AG04450 (cell line): ENCODE measurements around the gene OR11G2. TPM values are rescaled to one million over a fixed set of nuclear protein-coding genes. Genes with fewer than 3 reads are reported as not detected.
"Not testable (repeated sequence)": the region's sequence is repeated elsewhere in the genome, so short reads cannot be mapped to it uniquely, and the experiment has no call there.

Experiments used
- CTCF ChIA-PET: fragments of 300-600, 350-600 bp; formaldehyde crosslinking; extraction: SDS; loops from one replicate; lab custom pipeline; 2022; ENCODE audit warnings: antibody characterized with exemption, inconsistent platforms; lab: Charles Lee
- POLR2A ChIA-PET: fragments of 350-600 bp; formaldehyde crosslinking; extraction: SDS; loops from one replicate; lab custom pipeline; 2021; ENCODE audit warnings: antibody characterized with exemption, inconsistent platforms; lab: Yijun Ruan, JAX
- DNase-seq: peaks from one replicate; pipeline ENCODE4 v3.0.0-alpha.2; 2011; ENCODE audit warnings: low read depth, low spot score
- H3K27ac ChIP-seq: one replicate; pipeline ENCODE4 v1.5.1; 2012; ENCODE audit warnings: low read depth, low read length, control low read depth
- H3K27me3 ChIP-seq: one replicate; pipeline ENCODE4 v1.6.0; 2012; ENCODE audit warnings: low read length; ENCODE audit not compliant: control insufficient read depth, insufficient read depth
- H3K4me3 ChIP-seq: 2 replicates; pipeline ENCODE4 v1.5.1; 2011; ENCODE audit warnings: mild to moderate bottlenecking, low read depth, low read length, control low read depth
- H3K9me3 ChIP-seq: 2 replicates; pipeline ENCODE4 v1.5.1; 2012; ENCODE audit warnings: low read length; ENCODE audit not compliant: control insufficient read depth, insufficient read depth
- polyA plus RNA-seq: library from polyadenylated mRNA; depleted of rRNA; stranded (reverse); fragments of >200 nt; gene quantifications from 2 replicates; pipeline ENCODE4 v1.2.3, GENCODE V29; 2011
- TF ChIP-seq, protein P1 (sequence below): IDR thresholded peaks from 2 replicates; pipeline ENCODE4 v1.5.1; 2011; ENCODE audit warnings: low read depth, low read length, control low read depth, inconsistent platforms

OR11G2 gene
- polyA plus RNA-seq, 1 experiment = not detected

DNA sequence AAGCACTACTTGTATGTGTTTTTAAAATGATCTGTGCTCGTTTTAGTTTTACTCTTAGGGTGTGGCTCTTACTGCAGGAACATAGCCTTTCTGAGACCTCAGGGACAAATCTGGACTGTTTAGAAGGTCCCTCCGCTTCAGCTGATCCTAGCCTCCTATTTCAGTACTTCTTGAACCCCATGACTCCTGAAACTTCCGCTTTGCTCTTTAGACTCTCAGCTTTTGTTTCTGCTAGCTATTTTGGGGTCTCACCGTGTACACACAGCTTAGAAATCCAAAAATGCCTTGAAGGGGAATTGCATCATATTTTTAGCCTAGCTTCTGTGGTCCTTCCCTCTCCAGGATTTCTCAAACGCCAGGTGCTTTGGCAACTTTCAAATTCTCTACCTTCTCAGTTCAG lies 8.3 kb downstream of the OR11G2 start:
- TF ChIP-seq, protein P1, sequence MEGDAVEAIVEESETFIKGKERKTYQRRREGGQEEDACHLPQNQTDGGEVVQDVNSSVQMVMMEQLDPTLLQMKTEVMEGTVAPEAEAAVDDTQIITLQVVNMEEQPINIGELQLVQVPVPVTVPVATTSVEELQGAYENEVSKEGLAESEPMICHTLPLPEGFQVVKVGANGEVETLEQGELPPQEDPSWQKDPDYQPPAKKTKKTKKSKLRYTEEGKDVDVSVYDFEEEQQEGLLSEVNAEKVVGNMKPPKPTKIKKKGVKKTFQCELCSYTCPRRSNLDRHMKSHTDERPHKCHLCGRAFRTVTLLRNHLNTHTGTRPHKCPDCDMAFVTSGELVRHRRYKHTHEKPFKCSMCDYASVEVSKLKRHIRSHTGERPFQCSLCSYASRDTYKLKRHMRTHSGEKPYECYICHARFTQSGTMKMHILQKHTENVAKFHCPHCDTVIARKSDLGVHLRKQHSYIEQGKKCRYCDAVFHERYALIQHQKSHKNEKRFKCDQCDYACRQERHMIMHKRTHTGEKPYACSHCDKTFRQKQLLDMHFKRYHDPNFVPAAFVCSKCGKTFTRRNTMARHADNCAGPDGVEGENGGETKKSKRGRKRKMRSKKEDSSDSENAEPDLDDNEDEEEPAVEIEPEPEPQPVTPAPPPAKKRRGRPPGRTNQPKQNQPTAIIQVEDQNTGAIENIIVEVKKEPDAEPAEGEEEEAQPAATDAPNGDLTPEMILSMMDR = no peak
- no peak for DNase-seq
- ChIA-PET CTCF (no interaction called here), POLR2A (no interaction called here)
- Histone ChIP-seq H3K27ac (no peak overlapping the region), H3K9me3 (peaks cover 4% of the 10 kb centered on the region), H3K4me3 (no peak overlapping the region), H3K27me3 (no peaks in the 10 kb centered on the region)

DNA sequence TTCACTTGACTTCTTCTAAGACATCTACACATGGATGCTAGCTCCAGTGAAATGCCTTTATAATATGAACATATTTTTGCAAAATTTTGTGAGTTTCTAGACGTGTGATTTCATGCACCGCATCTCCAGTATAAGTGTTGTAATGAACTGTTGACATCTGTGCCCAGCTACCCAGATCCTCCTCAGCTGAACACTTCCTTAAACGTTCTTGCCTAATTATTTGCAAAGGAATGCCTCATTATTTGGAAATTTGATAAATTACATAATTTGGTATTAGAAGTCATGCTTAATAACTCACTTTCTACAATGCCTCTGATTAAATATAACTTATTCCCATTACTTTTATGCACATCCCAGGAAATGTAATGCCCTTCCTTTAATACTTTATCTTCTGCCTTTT lies 14.0 kb downstream of the OR11G2 start:
- CTCF ChIA-PET = no interaction called here
- Histone ChIP-seq H3K4me3 (no peak overlapping the region), H3K27me3 (no peaks in the 10 kb centered on the region), H3K27ac (no peak overlapping the region), H3K9me3 (peaks cover 6% of the 10 kb centered on the region; the same call in 1 of the 2 replicates)
- TF ChIP-seq, protein P1 = no peak
- no peak for DNase-seq
- POLR2A ChIA-PET = no interaction called here

DNA sequence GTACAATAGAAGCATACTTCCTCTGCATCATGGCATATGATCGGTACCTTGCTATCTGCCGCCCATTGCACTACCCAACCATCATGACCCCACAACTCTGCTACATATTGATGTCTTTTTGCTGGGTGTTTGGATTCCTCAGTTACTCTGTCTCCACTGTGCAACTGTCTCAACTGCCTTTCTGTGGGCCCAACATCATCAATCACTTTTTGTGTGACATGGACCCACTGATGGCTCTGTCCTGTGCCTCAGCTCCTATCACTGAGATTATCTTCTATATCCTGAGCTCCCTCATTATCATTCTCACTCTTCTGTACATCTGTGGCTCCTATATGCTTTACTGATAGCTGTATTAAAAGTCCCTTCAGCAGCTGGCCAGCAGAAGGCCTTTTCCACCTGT lies 18.9 kb downstream of the OR11G2 start:
- TF ChIP-seq, protein P1 = no peak
- POLR2A ChIA-PET = no interaction called here
- no peak overlapping the region for H3K27ac ChIP-seq
- CTCF ChIA-PET = no interaction called here
- H3K9me3 ChIP-seq = peaks cover 14% of the 10 kb centered on the region
- no peak for DNase-seq
- H3K27me3 ChIP-seq = no peaks in the 10 kb centered on the region
- no peak overlapping the region for H3K4me3 ChIP-seq

DNA sequence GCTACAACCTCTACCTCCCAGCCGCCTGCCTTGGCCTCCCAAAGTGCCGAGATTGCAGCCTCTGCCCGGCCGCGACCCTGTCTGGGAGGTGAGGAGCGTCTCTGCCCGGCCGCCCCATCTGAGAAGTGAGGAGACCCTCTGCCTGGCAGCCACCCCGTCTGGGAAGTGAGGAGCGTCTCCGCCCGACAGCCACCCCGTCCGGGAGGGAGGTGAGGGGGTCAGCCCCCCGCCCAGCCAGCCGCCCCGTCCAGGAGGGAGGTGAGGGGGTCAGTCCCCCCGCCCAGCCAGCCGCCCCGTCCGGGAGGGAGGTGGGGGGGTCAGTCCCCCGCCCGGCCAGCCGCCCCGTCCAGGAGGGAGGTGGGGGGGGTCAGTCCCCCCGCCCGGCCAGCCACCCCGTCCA lies 21.7 kb downstream of the OR11G2 start:
- H3K9me3 ChIP-seq = peaks cover 18% of the 10 kb centered on the region
- H3K27me3 ChIP-seq, POLR2A ChIA-PET, DNase-seq, CTCF ChIA-PET, H3K27ac ChIP-seq, H3K4me3 ChIP-seq: not testable (repeated sequence)

DNA sequence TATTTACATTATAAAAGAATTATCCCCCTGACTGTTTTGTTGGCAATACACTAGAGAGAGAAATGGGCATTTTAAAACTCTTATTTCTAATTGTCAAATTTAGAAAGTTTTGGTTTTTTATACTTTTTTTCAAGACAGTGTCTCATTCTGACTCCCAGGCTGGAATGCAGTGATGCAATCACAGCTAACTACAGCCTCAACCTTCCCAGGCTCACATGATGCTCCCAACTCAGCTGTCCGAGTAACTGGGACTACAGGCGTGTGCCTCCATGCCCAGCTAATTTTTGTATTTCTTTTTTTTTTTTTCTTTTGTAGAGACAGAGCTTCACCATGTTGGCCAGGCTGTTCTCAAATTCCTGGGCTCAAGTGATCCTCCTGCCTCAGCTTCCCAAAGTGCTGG lies 24.5 kb downstream of the OR11G2 start:
- TF ChIP-seq, protein P1 = no peak
- ChIA-PET CTCF (no interaction called here), POLR2A (no interaction called here)
- H3K27me3 ChIP-seq = no peaks in the 10 kb centered on the region
- peaks cover 17% of the 10 kb centered on the region for H3K9me3 ChIP-seq
- no peak overlapping the region for H3K27ac ChIP-seq
- H3K4me3 ChIP-seq = no peak overlapping the region
- DNase-seq = no peak

DNA sequence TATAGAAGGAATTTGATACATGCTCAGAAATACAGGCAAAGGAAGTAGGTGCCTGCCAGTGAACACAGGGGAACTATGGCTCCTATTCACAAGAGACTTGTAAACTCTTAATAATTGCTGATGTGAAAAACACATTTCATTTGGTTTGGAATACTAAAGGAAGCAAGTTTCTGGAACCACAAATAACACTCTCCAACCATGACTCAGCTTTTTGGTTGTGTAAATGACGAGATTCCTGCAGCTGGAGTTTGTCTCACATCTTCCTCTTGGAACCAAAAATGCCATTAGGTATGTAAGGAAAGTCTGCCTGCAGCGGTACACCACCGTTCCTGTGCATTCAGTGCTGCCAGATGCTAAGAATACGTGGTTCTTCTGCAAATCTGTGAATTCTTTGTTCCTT lies 28.3 kb downstream of the OR11G2 start:
- no peaks in the 10 kb centered on the region for H3K27me3 ChIP-seq
- CTCF ChIA-PET = no interaction called here
- H3K9me3 ChIP-seq = peaks cover 11% of the 10 kb centered on the region
- no peak overlapping the region for H3K4me3 ChIP-seq
- POLR2A ChIA-PET = no interaction called here
- no peak for DNase-seq
- H3K27ac ChIP-seq = no peak overlapping the region
- TF ChIP-seq, protein P1 = no peak
